SIG-M5 treated with dmso at 0.1 percent for 504 hours (cell line): ENCODE measurements around the gene FIP1L1.
"Not testable (repeated sequence)": the region's sequence is repeated elsewhere in the genome, so short reads cannot be mapped to it uniquely, and the experiment has no call there.

Experiments used
- DNase-seq: peaks from one replicate; lab custom pipeline; 2025; ENCODE audit not compliant: unreplicated experiment; lab: John Stamatoyannopoulos, UW

The FIP1L1 gene, protein sequence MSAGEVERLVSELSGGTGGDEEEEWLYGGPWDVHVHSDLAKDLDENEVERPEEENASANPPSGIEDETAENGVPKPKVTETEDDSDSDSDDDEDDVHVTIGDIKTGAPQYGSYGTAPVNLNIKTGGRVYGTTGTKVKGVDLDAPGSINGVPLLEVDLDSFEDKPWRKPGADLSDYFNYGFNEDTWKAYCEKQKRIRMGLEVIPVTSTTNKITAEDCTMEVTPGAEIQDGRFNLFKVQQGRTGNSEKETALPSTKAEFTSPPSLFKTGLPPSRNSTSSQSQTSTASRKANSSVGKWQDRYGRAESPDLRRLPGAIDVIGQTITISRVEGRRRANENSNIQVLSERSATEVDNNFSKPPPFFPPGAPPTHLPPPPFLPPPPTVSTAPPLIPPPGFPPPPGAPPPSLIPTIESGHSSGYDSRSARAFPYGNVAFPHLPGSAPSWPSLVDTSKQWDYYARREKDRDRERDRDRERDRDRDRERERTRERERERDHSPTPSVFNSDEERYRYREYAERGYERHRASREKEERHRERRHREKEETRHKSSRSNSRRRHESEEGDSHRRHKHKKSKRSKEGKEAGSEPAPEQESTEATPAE

DNA sequence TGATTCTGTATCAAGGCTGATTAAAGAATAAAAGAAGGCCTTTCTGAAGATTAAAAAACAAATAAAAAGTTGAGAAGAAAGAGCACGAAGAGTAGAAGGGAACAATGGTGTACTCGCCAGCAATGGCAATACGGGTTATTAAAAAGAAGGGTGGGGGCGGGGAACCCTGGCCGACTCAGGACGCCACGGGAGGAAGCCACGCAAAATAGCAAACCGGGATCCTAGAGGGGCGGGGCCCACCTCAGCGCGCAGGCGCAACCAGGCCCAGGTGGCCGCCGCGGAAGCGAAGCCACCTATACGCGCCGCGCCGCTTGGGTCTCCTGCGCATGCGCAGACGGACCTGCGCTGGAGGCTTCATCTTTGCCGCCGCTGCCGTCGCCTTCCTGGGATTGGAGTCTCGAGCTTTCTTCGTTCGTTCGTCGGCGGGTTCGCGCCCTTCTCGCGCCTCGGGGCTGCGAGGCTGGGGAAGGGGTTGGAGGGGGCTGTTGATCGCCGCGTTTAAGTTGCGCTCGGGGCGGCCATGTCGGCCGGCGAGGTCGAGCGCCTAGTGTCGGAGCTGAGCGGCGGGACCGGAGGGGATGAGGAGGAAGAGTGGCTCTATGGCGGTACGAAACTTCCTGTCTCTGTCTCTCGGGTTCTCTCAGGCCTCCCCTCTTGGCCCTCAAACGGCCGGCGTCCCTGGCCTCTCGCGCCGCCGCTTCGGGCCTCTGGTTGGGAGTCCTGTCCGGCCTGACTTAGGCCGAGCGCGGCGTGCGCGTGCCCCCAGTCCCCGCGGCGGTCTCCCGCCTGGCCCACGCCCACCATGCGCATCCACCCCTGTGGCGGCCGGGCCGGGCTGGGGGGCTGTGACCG is at the start of gene FIP1L1:
FIP1L1 (plus strand) TSS at position 323 of the 852 bp plus-strand sequence; CDS start at position 521, 198 bp downstream.
- DNase-seq, result peak; percentile 80

DNA sequence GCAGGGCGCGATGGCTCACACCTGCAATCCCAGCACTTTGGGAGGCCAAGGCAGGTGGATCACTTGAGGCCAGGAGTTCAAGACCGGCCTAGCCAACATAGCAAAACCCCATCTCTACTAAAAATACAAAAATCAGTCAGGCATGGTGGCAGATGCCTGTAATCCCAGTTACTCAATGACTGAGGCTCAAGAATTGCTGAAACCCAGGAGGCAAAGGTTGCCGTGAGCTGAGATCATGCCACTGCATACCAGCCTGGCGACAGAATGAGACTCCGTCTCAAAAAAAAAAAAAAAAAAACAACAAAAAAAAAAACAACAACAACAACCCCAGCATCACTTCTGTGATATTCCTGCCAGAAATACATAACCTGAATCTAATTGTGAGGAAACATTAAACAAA is 42.5 kb upstream of the FIP1L1 start:
- not testable (repeated sequence) for DNase-seq

DNA sequence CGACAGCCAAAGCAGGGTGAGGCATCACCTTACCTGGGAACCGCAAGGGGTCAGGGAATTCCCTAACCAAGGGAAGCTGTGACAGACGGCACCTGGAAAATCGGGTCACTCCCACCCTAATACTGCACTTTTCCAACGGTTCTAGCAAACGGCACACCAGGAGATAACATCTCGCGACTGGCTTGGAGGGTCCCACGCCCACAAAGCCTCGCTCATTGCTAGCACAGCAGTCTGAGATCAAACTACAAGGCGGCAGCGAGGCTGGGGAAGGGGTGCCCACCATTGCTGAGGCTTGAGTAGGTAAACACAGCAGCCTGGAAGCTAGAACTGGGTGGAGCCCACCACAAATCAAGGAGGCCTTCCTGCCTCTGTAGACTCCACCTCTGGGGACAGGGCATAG is 37.3 kb upstream of the FIP1L1 start:
- not testable (repeated sequence) for DNase-seq

DNA sequence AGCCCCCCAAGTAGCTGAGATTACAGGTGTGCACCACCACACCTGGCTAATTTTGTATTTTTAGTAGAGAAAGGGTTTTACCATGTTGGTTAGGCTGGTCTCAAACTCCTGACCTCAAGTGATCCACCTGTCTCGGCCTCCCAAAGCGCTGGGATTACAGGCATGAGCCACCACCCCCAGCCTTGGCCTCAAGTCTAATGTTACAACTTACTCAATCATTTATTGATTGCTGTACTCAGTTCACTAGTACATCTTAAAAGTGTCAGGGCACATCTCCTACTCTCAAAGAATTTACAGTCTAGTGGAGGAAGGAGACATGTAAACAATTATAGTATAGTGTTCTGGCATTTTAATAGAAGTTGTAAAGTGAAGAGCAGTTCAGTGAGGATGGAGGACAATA is 31.0 kb upstream of the FIP1L1 start:
- not testable (repeated sequence) for DNase-seq

DNA sequence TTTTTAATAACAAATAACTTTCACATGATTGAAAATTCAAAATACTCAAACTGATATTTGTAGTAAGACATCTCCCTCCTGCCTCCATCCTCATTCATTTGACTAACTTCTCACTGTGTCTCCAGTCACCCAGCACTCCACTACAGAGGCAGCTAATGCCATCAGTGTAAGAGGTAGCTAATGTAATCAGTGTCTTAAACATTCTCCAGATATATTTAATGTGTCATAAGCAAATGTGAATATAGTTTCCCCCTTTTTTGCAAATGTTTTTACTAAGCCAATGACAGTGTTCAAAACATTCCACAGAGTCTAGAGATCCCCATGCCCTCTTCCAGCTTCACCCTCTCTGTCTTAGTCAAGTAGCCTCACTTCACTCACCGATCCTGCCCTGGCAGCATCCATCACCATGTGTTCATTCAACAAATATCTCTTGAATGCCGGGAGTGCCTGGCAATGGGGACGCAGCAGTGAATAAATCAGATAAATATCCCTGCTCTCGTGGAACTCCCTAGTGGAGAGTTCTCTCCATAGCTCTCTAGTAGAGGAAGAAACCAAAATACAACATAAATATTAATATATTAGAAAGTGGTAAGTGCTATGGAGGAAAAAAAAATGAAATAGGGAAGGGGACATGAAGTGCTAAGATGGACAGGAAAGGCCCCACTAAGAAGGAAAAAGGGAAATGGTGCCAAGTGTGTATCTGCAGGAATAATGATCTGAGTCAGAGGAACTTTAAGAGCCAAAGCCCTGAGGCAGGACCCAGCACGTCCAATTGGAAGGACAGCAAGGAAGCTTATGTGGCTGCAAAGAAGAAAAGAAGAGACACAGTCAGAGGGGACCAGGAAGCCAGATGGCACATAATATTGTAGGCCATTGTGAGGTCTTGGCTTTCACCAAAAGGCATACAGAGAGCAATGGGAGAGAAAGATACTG is 30.3 kb upstream of the FIP1L1 start:
- no peak for DNase-seq

DNA sequence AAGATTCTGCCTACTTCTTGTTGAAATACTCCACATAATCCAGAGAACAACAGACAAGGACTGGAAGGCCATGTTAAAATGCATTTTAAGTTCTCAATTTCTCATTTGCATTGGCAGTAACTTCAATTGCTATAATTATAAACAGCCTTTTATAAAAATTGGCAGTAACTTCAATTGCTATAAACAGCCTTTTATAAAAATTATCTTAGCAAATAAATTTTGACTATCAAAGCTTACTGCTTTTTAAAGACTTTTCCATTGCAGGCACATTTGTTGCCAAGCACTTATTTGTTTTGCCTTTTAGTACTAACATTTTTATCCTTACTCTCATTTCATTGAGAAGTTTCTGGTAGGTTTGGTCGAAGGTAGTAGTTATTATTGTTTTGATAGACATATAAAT is 29.4 kb upstream of the FIP1L1 start:
- no peak for DNase-seq

DNA sequence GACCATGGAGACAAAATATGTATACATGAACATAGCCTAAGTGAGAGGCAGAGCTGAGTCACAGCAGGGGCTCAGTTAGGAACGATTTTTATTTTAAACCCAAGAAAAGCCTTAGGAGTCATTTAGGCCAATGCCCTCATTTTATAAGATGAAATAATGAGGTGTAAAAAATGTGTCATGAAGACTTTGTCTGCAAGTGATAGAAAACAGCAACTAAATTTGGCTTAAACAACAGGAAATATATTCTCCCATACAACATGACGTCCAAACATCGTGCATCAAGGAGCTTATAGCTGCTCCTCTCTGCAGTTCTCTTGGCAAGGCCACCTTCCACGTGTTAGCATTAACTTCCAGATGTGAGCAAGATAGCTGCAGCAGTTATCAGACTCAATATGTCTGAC is 28.4 kb upstream of the FIP1L1 start:
- no peak for DNase-seq

DNA sequence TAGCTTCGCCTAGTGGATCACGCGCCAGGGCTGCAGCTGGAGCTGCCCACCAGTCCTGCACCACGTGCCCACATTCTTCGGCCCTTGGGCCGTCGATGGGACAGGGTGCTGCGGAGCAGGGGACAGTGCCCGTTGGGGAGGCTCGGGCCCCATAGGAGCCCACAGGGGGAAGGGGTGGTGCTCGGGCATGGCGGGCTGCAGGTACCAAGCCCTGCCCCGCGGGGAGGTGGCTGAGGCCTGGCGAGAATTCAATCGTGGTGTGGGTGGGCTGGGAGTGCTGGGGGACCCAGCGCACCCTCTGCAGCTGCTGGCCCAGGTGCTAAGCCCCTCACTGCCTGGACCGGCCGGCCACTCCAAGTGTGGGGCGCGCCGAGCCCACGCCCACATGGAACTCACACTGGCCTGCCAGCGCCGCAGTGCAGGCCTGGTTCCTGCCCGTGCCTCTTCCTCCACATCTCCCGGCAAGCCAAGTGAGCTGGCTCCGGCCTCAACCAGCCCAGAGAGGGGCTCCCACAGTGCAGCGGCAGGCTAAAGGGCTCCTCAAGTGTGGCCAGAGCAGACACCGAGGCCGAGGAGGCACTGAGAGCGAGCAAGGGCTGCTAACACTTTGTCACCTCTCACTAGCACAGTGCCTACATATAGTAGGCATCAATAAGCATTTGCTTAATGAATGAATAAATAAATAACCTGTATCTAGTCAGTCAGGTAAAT is 23.3 kb upstream of the FIP1L1 start:
- DNase-seq, result no peak

DNA sequence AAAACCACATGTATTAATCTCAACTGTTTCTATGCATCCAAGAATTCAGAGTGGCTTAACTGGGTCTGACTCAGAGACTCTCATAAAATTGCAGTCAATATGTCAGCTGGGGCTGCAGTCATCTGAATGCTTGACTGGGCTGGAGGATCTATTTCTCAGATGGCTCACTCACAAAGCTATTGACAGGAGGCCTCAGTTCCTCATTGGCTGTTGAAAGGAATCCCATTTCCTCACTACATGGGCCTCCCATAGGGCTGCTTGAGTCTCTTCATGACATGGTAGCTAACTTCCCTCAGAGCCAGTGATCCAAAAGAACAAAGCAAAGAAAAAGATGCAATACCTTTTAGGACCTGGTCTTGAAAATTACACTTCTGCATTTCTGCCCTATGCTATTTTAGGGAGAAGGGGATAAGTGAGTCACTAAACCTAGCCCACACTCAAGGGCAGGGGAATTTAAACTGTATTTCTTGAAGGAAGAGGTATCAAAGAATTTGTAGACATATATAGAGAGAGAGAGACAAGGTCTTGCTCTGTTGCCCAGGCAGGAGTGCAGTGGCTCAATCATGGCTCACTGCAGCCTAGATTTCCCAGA is 21.4 kb upstream of the FIP1L1 start:
- DNase-seq, result peak; percentile 37

DNA sequence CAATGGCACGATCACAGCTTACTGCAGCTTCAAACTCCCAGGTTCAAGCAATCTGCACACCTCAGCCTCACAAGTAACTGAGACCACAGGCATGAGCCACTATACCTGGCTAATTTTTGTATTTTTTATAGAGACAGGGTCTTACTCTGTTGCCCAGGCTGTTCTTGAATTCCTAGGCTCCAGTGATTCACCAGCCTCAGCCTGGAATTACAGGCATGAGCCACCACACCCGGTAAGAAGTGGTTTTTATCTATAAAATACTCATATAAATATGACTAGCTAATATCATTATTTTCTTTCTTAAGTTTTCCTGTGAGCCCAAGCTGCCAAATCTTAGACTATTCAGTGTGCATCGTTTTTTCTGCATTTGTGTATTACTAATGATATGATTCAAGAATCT is 16.0 kb upstream of the FIP1L1 start:
- DNase-seq, result no peak

DNA sequence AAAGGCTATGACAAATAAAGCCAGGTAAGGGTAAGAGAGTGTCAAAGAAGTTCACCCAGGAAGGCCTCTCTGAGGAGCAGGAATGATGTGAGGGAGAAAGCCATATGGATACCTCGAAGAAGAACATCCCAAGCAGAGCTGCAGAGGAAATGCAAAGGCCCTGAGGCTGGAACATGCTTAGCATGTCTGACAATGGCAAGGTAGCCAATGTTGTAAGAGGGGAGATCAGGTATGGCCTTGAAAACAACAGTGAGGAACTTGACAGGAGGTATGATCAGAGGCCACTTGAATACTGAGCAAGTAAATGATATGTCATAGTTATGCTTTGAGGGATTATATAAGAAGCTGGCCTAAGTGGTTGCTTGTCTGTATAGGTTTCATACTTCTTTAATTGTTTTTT is 15.3 kb upstream of the FIP1L1 start:
- no peak for DNase-seq

DNA sequence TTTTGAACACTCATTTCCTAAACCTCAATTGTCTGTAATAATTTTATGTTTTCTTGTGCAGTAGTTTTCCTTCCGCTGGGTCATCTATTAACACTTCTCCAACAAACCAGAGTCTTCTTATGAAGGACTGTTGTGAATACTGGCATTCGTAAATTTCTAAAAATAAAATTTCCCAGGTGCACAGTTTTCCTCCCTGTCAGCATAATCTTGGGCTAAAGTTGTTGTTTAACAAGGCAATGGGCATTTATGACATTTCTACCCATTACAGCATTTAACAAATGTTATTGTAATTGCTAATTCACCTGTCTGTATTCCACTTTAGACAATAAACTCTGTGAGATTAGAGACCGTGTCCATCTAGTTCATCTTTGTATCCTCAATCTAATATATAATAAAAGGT is 12.8 kb upstream of the FIP1L1 start:
- DNase-seq, result no peak

DNA sequence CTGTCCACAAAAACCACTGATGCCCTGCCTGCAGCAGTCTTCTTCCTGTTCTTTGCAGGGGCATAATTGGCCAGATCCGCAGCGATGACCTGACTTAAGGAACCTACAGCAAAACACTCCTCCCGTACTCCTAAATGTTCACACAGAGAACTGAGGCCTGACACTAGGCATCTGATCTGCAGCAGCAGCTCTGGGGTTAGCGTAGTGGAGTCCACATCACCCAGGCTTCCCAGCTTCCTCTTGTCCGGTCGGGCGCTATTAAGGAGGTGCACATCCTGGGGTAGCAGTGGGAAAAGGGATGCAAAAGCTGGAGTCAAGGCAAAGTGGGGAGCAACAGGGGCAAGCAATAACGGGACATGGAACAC is 12.3 kb upstream of the FIP1L1 start:
- DNase-seq, result peak; percentile 48

DNA sequence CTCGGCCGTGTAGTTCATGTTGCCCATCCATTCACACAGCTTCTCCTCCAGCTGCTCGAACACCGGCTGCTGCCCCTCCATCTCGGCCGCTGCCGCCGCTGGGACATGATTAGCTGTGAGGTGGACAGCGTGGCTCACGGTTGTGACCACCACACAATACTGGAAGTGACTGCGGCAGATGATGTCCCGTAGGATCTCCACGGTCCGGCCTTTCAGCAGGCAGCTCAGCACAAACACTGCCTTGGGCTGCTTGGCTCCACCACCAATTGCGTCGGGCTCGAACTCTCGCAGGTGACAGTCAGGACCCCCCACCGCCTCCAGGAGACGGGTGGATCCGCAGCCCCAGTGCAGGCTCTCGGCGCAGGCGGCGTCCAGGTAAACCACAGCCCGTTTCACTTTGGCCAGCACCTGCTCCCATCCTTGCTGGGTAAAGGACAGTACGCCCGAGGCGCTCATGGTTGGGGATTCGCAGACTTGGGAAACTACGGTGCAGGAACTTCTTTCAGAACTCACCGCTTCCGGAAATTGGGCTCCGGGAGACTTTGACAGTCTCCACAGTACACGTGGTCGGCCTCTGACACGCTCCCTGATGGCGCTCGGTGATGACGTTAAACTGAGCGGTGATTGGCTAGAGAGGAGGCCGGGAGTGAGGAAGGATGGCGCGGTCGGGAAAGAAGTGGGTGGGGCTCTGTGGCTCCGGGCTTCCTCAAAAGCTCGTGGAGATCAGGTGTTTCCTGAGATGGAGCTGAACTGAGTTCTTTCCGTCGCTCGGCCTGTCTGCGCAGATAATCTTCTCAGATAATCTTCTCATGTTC is 11.7 kb upstream of the FIP1L1 start, which contains the start of gene SCFD2:
SCFD2 (minus strand) TSS at position 576 of the 815 bp plus-strand sequence.
- peak; percentile 93 for DNase-seq

DNA sequence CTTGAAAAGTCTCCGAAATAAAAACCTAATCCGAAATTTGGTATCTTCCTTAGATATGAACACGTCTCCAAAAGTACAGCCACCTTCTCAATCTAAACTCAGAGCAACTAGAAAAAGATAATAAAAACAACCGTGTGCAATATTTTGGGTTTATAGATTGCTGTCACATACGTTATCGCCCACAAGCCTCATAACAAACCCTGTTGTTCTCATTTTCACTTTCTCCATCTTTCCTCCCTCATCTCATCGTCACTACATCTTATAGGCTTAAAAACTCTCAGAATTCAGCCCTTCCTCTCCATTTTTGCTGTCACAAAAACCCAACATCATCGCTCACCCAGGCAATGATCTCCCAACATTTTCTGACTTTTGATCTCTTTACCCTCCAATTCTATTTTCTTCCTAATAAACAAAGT is 11.1 kb upstream of the FIP1L1 start:
- DNase-seq, result no peak

DNA sequence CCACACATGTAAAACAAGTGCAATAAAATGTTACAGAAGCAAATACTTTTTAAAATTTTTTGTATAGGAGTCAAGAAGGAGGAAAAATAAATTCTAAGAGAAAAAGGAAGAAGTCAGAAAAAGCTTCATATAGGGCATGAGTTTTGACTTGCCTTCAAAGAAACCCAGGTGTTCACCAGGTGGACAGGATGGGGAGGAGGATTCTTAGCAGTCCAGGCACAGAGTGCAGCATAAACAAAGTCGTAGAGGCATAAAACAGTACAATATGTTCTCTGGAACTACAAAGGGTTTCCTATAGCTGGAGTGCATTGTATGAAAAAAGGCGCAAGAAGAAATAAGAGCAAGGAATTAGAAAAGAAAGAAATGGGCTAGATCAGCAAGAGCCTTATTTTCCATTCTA is 9.7 kb upstream of the FIP1L1 start:
- DNase-seq, result no peak

DNA sequence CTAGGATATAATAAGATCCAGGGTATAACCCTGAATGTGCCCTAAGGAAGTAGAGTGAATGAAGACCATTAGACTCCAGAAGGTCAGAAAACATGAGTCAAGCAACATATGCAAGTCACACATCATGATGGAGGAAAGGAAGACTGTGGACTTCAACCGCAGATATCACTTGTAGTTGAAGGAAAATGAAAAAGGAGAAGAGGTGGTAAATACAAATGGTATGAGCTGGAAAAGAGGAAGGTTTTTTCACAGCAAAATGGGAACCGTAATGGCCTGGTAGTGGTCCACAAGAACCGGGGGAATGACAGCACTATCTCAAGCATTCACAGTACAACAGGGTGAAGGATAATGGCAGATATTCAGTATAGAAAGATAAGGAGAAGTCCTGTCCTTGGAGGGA is 6.4 kb upstream of the FIP1L1 start:
- peak; percentile 1 for DNase-seq

DNA sequence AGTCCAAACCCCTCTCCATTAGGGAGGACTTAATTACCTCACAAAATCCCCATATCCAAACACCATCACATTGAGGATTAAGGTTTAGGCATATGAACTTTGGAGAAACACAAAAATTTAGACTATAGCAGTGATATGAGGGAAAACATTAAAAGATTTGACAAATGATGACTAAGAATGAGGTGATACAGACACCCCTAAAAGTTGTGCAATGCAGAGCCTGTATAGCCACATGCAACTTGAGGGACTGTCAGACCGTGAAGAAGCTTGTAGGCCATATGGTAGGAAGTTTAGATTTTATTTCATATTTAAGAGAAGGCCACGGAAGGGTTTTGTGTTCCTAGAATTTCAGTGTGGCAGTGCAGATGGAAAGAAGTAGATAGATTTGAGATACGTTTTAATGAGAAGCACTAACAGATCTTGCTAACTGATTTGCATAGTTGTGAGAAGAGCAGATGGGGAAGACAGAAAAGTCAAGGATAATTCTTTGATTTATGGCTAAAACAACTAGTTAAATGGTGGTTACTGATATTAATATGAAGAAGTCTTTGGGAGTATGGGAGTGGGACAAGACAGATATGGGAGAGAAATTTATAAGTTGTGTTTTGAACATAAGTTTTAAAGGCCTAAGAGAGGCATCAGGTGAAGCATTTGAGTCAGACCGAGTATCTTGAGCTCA is 5.5 kb upstream of the FIP1L1 start:
- no peak for DNase-seq
